ENCODE measurements around the gene KRTAP10-7. TPM values are rescaled to one million over a fixed set of nuclear protein-coding genes. Genes with fewer than 3 reads are reported as not detected.

KRTAP10-7 gene
- total and polyA plus RNA-seq, 2 of the 13 experiments (the other 11 are each of a cell fraction or from before 2014, with no cell fraction given) = not detected

- TF ChIP-seq IKZF5 (CRISPR knock-in tag; IDR thresholded peaks at IDR 0.05) = no peak
- no peak for TF ChIP-seq FOXK2 (IDR thresholded peaks at IDR 0.05)
- no peak for TF ChIP-seq THAP7 (CRISPR knock-in tag; IDR thresholded peaks at IDR 0.05)
- TF ChIP-seq ELF3 (CRISPR knock-in tag; IDR thresholded peaks at IDR 0.05) = no peak
Observed at GRCh38 chr21:44601596-44602462, 1.4 kb downstream of the KRTAP10-7 start (continued).

GRCh38 chr21:44602463-44602850, 2.1 kb downstream of the KRTAP10-7 start:
- no peak overlapping the region for H3K9ac ChIP-seq (ENCODE audit: insufficient read depth, low read depth, low read length)
- H3K27me3 ChIP-seq (ENCODE audit: control insufficient read depth in 1 of 2, insufficient read depth in 2 of 2, low read length in 2 of 2) = peaks cover 0 to 1% of the 10 kb centered on the region in 2 experiments; a peak in 1 of 5 replicates
- no peak for TF ChIP-seq ZNF501 (CRISPR knock-in tag; IDR thresholded peaks at IDR 0.05)
- no peak for TF ChIP-seq CHD2 (IDR thresholded peaks at IDR 0.05; ENCODE audit: low read depth, low read length)
- no peak overlapping the region for H3K27ac ChIP-seq (ENCODE audit: extremely low read length, insufficient read depth, low read length)
- no peak for DNase-seq (ENCODE audit: low spot score)
- intact Hi-C loops (cut with micrococcal nuclease; ENCODE audit: unreplicated experiment) (no loop called here), in situ Hi-C loops (cut with HindIII; ENCODE audit: extremely low pct_ligation_motif_present, low pct_unique_long_range_greater_than_20kb) (no loop called here)
- no peak overlapping the region for H3K4me3 ChIP-seq (replicated peaks in 1 of 3; ENCODE audit: insufficient read depth in 1 of 3, low read depth in 2 of 3, low read length in 3 of 3)
- H3K36me3 ChIP-seq (replicated peaks in 1 of 2; ENCODE audit: control insufficient read depth in 1 of 2, insufficient read depth in 2 of 2, low read length in 2 of 2) = no peaks in the 10 kb centered on the region
- no CpG with 5 or more reads among the region's 21 CpGs for WGBS (ENCODE audit: low lambda C conversion rate)
- ChIA-PET POLR2A (no interaction called here), CTCF (ENCODE audit: low intra/inter-chr PET ratio, low total read pairs) (no interaction called here)
- FAIRE-seq = no peak
- H2AFZ ChIP-seq (ENCODE audit: low read length) = no peak overlapping the region
- ATAC-seq = no peak; the same call in 2 of the 3 replicates
- no peak overlapping the region for H3K4me2 ChIP-seq (ENCODE audit: low read depth, low read length)
- no peaks in the 10 kb centered on the region for H3K4me1 ChIP-seq (ENCODE audit: insufficient read depth, low read length)
- no peaks in the 10 kb centered on the region for H3K9me3 ChIP-seq (ENCODE audit: low read length)
- no TSS peak for BruUV-seq (replicated peaks)
- no peaks in the 10 kb centered on the region for H4K20me1 ChIP-seq (ENCODE audit: insufficient read depth, low read length)
- no peaks in the 10 kb centered on the region for H3K79me2 ChIP-seq (ENCODE audit: insufficient read depth, low read length)

Data from HepG2 (cell line).